HL-60/S4 (cell line): Measurements from ENCODE around the gene CXXC4.

Source experiments
- in situ Hi-C: fragments of 300-500 bp; cut with MboI; formaldehyde crosslinking; loops from 2 replicates; pipeline ENCODE4 v1.14.3; 2022; ENCODE audit warnings: low sequenced_read_pairs

The CXXC4 gene

GRCh38 chr4:104494822-104495559 is at the start of gene CXXC4:
TSS of gene CXXC4 (minus strand) at chr4:104494894. CDS start at chr4:104491802, 3,092 bp downstream.
- in situ Hi-C loops: no loop called here

DNA sequence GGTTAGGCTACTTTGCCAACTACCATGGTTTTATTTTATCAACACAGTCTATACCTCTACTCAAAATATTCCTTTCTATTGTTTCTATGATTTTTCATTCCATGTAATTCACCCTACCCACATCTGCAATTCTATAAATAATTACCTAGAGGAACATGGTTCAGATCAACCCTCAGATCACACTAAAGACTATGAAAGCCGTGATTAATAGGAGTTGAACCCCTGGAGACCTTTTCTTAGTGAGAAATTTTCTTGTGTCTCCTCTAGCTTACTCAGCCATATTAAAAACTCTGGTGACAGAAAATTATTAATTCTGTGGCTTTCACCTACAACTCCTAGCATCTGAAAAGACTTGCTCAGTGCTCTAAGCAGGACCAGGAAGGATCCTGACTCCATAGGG is 38.5 kb upstream of the CXXC4 start:
- in situ Hi-C loops: no loop called here

- in situ Hi-C loops: no loop called here
Measured at GRCh38 chr4:104532677-104533076, 38.0 kb upstream of the CXXC4 start.

- in situ Hi-C loops: no loop called here
Measured at GRCh38 chr4:104531390-104531789, 36.7 kb upstream of the CXXC4 start.

GRCh38 chr4:104530426-104530825 is 35.7 kb upstream of the CXXC4 start:
- in situ Hi-C loops: no loop called here

DNA sequence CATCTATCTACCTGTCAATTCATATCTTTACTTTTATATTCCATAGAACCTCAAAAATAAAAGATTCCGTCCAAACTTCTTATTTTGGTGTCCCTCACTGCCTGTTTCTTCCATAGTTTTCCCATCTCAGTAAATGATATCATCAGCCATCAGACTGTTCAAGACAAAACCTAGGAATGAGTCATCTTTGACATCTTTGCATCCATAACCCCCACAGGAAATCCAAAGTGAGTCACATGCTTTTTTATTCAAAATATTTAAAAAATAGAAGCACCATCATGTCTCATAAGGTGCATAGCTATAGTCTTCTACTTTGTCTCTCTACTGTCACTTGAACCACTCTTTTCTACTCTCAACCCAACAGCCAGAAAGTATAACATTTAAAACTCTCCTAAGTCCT is 29.9 kb upstream of the CXXC4 start:
- in situ Hi-C loops: no loop called here

GRCh38 chr4:104524026-104524425 is 29.3 kb upstream of the CXXC4 start:
- in situ Hi-C loops: no loop called here

GRCh38 chr4:104519588-104519987 is 24.9 kb upstream of the CXXC4 start:
- in situ Hi-C loops: no loop called here

DNA sequence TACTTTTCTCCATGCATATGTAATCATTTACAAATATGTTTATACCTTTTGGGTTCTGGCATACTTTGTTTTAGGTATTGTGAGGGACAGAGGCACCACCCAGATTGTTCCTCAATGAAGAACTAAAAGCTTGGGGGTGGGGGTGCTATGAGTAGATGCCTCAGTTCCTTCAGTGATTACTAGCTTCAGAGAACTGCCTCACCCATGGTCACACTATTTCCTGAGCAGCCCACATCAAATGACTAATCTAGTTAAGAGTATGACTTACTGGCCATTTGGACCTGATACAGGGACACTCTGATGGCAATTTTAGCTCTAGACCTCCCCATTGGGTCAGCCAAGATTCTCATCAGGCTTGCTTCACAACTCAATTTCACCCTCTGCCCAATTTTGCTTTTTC is 22.2 kb upstream of the CXXC4 start:
- in situ Hi-C loops: no loop called here

- in situ Hi-C loops: no loop called here
Measured at GRCh38 chr4:104508224-104508623, 13.5 kb upstream of the CXXC4 start.

DNA sequence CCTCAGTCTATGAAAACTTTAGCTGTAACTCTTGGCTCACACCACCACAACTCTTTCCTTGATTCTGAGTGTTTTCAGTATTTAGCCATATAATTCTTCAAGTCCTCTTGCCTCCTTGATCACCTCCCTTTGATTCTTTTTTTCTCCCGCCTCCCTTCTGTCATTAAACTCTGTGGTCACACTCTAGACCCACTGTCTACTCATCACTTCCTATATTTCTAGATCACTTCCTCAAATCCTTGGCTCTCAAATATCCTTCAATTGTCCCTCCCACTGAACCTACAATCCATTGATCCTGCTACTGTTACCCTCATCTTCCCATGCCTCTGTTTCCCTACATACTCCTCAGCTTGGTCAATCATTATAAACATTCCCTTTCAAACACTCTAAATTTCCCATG is 12.4 kb upstream of the CXXC4 start:
- in situ Hi-C loops: no loop called here

DNA sequence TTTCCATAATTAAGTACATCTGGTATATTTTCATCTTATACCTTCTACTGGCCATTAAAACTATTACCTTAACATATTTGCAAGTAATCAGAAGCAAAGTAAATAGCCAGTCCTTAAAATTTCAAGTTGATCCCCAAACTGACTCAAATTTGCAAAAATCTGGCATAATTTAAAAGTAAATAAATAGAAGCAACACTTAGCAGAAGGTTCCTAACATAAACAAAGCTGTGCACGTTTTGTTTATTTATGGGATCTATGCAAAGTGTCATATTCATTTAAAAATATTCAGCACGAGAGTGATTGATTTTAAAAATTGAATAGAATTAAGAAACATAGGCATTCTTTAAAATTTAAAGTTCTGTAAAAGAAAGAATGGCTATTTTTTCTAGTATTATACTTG is 9.8 kb upstream of the CXXC4 start:
- in situ Hi-C loops: no loop called here

DNA sequence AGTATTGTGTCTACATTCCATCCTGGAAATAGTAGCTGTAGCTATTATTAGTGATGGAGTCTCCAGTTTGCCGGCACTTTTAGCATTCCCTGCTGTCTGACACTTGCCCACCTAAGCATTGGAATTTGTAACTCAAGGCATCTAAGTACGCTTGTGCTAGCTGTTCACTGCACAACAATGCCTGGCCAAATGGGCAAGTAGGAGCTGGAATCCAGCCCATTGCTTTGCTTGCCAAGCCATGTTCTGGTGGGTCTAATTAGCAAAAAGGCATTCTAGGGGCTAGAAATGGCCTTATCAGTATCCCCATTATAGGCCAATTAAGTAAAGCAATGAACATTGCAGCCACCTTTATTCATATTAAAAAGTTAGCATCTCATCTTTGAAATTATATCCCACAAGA is 7.8 kb upstream of the CXXC4 start:
- in situ Hi-C loops: no loop called here

- in situ Hi-C loops: no loop called here
Measured at GRCh38 chr4:104501290-104501689, 6.6 kb upstream of the CXXC4 start.

DNA sequence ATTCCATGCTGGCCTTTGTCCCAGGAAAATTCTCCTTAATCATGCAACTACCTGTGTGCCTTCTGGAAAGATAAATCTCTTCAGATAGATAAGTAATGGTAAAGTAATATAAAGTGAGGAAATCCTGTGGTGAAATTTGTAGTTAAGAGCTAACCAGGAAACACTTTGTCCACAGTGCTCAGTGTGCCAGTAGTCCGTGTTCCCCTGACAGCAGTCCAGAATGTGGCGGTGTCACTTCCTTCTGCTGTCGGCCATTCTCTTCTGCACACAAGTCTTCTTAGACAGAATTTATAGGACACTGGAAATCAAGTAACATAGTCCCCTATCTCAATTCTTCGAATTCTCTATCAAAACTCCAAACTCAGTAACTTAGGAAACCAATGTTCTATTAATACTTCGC is 5.7 kb upstream of the CXXC4 start:
- in situ Hi-C loops: no loop called here

- in situ Hi-C loops: no loop called here
Measured at GRCh38 chr4:104494185-104494584, 509 bp downstream of the CXXC4 start.

- in situ Hi-C loops: no loop called here
Measured at GRCh38 chr4:104493081-104493831, 1.4 kb downstream of the CXXC4 start.

DNA sequence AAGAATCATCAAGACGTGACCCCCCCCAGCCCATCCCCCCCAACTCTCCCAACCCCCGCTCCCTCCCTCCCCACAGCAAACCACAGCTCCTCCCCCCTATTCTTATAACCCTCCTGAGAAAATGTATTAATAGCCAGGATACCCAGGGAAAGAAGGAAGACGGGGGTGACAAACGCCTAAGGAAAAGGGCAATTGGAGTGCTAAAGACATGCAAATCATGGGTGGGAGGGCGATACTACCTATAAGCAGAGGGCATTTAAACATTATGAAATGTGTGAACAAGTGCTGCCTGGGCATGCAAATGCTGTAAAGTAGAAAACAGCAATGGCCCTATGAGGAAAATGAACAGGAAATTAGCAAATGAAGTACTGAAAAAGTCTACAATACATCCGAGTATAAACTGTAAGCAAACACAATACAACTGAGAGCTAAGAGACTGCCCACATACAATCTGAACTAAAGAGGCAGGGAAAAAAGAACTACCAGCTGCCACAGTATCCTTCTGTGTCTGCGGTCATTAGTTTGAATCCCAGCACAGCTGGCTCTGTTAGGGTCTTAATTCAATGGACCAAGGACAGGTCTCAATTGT is 2.4 kb downstream of the CXXC4 start:
- in situ Hi-C loops: no loop called here

GRCh38 chr4:104491481-104492182 is 3.1 kb downstream of the CXXC4 start:
- in situ Hi-C loops: no loop called here

DNA sequence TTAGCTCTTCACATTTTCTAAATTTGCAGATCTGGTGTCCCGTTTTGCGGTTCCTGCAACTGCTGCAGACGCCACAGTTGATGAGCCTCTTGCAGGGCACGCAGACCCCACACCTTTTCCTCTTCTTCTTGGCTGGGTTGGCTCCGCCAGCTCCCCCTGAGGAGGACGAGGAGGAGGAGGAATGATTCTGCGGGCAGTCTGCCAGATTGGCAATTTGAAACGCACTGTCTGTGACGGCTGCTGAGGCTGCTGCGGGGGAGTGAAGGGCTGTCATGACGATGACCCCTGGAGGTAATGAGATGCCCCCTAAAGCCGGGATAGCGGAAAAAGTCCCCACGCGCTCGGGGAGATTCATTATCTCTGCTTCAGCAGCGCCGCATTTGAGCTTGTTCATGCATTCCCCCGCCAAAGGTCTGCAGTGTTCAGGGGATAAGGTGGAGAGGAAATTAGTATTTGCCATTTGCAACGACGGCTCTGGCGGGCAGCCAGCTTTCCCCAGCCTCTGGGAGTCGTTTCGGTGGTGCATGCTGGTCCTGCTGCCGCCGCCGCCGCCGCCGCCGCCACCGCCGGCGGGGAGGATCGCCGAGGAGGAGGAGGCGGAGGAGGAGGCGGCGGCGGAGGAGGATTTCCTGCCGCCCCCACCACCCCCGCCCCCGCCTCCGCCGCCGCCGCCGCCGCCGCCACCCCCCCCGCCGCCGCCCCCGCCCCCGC is 3.8 kb downstream of the CXXC4 start:
- in situ Hi-C loops: no loop called here
